Fibroblast of the aortic adventitia (primary cell): ENCODE results near the gene EDIL3. TPM values are rescaled to one million over a fixed set of nuclear protein-coding genes. Genes with fewer than 3 reads are reported as not detected.

ENCODE experiments used
- DNase-seq: peaks from one replicate; pipeline ENCODE4 v3.0.0-alpha.2; 2010; ENCODE audit warnings: low read depth
- H3K4me3 ChIP-seq: 2 replicates; pipeline ENCODE4 v1.5.1; 2011; ENCODE audit warnings: low read depth, mild to moderate bottlenecking, control low read depth, low read length, moderate library complexity
- total RNA-seq: library from RNA; depleted of rRNA; stranded (reverse); fragments of >200 nt; gene quantifications from 2 replicates; pipeline ENCODE4 v1.2.3, GENCODE V29; 2012; ENCODE audit warnings: low replicate concordance
- TF ChIP-seq, protein P1 (sequence below): IDR thresholded peaks from 2 replicates; pipeline ENCODE4 v1.5.1; 2011; ENCODE audit warnings: mild to moderate bottlenecking, low read length, control low read depth, inconsistent platforms; ENCODE audit not compliant: insufficient read depth

Gene EDIL3, protein sequence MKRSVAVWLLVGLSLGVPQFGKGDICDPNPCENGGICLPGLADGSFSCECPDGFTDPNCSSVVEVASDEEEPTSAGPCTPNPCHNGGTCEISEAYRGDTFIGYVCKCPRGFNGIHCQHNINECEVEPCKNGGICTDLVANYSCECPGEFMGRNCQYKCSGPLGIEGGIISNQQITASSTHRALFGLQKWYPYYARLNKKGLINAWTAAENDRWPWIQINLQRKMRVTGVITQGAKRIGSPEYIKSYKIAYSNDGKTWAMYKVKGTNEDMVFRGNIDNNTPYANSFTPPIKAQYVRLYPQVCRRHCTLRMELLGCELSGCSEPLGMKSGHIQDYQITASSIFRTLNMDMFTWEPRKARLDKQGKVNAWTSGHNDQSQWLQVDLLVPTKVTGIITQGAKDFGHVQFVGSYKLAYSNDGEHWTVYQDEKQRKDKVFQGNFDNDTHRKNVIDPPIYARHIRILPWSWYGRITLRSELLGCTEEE
- 48.1 and 248 TPM in 2 replicates for total RNA-seq

DNA sequence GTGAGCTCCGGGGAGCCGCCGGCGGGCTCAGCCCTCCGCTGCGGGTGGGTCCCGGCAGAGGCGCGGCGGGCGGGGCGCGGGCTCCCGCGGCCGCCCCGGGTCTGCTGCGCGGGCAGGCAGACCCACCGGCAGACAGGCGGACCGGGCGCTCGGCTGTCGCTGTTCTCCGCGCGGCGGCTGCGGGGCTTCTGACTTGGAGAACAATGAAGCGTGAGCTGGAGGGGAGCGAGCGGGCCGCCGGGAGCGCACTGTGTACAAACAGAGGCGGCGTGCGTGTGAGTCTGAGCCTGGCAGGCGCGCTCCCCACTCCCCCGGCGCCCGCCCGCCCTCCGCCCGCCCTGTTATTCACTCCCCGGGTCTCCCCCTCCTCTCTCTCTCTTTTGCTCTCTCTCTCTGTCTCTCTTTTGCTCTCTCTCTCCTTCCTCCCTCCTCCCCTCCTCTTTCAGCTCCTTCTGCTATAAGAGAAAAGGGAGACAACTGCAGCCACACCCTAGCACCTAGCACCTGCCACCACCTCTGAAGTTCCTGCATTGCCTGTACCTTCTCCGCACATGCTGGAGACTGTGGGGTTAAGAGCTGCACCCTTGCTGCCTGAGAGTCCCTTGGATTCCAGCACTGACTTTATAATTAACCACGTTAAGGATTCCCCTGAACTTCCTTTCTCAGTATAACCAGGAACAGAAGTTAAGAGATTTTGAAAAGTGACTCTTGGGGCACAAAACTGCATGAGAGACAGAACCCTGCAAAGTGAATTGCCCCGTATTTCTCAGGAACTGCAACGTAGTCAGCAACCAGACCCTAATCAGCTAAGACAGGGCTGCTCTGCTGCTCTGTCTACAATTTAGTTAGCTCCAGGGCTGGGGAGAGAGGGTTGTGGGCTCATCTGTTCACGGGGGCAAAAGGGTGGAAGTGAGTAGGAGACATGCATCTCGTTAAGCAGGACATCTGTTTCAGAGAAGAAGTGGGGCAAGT is at the start of gene EDIL3:
Gene EDIL3, minus strand, starts transcription at position 277 of the 972 bp plus-strand sequence. CDS start 506 bp downstream, outside the sequence.
- peak within 1 kb of the TSS; percentile 84 for H3K4me3 ChIP-seq
- peak; percentile 56 for DNase-seq
- TF ChIP-seq, protein P1, sequence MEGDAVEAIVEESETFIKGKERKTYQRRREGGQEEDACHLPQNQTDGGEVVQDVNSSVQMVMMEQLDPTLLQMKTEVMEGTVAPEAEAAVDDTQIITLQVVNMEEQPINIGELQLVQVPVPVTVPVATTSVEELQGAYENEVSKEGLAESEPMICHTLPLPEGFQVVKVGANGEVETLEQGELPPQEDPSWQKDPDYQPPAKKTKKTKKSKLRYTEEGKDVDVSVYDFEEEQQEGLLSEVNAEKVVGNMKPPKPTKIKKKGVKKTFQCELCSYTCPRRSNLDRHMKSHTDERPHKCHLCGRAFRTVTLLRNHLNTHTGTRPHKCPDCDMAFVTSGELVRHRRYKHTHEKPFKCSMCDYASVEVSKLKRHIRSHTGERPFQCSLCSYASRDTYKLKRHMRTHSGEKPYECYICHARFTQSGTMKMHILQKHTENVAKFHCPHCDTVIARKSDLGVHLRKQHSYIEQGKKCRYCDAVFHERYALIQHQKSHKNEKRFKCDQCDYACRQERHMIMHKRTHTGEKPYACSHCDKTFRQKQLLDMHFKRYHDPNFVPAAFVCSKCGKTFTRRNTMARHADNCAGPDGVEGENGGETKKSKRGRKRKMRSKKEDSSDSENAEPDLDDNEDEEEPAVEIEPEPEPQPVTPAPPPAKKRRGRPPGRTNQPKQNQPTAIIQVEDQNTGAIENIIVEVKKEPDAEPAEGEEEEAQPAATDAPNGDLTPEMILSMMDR: no peak

DNA sequence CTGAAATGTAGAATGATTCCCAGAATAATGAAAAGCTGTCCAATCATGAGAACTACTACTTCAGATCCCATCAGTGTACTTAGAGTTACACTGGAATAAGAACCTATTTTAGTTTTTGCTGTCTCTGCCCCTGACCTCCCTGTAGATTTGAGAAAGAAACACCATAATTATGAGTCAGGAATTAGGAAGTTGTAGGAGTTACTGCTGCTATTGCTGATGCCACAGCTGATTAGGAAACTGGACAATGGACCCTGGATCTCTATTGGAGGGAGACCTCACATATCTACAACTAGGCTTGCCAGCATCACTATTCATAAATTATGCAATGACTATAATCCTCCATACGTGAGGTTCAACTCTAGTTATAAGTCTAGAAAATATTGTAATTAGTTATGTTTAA is 48.8 kb upstream of the EDIL3 start:
- peak; percentile 80 for DNase-seq
- no peak overlapping the region for H3K4me3 ChIP-seq

DNA sequence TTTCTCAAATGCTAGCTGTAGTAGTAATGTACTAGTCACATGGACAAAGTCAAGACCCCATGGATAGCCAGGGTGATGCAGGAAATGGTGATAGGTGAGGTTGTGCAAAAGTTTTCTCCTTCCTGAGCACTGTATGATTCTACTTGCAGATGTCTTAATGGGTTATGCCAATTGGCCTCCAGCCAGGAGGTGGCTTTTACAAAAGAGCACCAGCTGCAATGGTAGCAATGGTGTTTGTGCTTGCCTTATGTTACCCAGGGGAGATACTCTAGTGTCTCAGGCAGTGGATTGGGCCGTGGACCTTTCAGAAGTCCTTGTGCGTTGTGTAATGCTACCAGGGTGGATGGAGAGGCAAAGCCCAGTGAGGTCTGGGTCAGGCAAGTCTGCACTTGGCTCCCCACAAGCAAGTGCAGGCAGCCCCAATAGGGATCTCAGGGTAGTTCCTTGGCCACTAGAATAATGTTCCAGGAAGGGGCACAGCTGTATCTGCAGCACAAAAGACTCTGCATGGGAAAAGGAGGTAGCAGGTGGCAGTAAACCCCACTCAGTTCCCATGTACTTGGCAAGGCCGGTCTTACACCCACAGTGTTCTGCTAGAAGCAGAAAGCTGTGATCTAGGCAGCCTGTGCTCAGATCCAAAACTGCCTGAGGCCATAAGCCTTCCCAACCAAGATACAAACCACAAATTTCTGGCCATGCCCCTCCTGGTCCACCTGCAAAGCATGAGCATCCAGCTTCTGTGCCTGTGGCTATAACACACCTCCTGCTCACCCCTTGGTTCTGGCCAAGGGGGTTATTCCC is 46.4 kb upstream of the EDIL3 start:
- TF ChIP-seq, protein P1: no peak
- no peak overlapping the region for H3K4me3 ChIP-seq
- peak; percentile 20 for DNase-seq

More for the DNA sequence above, 48.8 kb upstream of the EDIL3 start:
- TF ChIP-seq, protein P1: no peak

DNA sequence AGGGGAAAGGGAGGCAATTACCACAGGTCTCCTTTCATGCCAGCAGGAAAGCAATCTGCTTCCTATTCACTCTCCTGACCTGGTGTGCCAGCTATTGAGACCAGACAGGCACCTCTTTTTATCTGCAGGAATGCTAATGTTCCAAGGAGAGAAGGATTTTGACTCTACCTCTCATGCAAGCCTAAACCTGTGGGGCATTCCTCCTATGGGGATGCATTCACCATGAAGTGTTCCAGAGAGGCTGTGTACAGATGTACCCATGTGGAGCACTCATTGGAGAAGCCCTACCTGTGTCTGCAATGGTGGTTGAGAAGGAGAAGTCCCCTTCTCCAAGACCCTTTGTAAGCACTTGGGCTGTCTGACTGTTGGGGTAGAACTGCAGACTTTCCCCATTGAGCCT is 45.4 kb upstream of the EDIL3 start:
- no peak for DNase-seq
- H3K4me3 ChIP-seq: no peak overlapping the region
- TF ChIP-seq, protein P1: no peak

DNA sequence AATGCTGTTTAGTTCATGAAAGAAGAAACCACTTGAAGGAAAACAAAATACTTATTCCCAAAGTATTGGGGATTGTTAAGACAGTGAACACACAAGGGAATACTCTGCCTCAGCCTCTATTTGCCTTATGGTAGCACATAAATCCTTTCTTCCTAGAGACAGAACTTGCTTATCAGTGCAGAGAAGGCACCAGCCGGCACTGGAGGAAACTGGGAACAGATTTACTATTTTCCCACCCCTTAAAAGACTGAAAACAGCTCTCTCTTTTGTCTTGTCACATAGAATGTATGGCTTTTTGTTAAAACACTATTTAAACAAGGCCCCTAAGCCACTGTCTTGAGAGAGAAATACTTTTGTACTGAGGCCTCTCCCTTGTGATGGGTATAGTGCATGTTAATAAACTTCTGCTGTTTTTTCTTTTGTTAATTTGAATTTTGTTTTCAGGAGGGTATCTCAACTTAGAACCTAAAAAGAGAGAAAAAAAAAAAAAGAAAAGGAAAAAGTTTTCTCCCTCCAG is 40.7 kb upstream of the EDIL3 start:
- TF ChIP-seq, protein P1: no peak
- no peak overlapping the region for H3K4me3 ChIP-seq

DNA sequence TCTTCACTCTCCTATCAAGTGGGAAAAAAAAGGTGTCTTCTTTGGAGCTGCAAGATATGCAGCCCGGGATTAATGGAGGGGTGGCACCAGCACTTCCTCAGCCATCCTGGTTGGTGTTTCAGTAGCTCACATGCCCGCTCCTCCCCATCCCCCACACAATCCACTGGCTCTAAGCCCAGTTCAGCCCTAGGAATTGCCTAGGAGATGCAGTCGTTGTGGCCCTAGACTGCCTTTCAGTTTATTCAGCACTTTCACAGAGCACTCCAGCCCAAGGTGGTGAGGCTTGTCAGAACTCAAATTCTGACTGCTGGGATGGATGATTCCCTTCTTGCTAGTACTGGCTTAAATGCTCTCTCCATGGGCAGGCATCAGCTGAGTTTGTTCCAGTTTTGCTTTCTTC is 35.1 kb upstream of the EDIL3 start:
- DNase-seq: no peak
- TF ChIP-seq, protein P1: no peak
- no peak overlapping the region for H3K4me3 ChIP-seq

More for the DNA sequence above, 40.7 kb upstream of the EDIL3 start:
- no peak for DNase-seq
